GM18873 (cell line): ENCODE measurements around the gene PRDX3.
"Not testable (repeated sequence)": the region's sequence is repeated elsewhere in the genome, so short reads cannot be mapped to it uniquely, and the experiment has no call there.

ENCODE experiments used
- ATAC-seq: cut with Tn5 transposase; IDR thresholded peaks from one replicate; pipeline ENCODE4 v1.9.1; 2021; ENCODE audit warnings: mild to moderate bottlenecking, moderate library complexity, moderate number of reproducible peaks; ENCODE audit not compliant: unreplicated experiment, low FRiP score

The PRDX3 gene

DNA sequence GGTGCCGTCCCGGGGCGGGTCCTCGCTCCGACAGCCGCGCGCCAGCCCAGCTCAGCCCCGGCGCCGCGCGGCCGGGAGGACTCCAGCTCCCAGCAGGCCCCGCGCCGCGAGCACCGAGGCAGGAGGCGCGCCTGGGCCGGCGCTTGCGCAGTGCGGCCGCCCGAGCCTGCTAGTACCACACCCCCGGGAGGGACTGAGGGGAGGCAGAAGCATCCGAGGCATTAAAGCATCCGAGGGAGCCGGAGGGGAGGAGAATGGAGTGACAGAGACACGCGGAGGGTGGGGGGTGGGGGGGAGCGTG, 28.7 kb upstream of the PRDX3 start, which contains the start of gene GRK5:
TSS of gene GRK5 (plus strand) at position 206 of the 301 bp plus-strand sequence. CDS start 347 bp downstream, outside the sequence.
- ATAC-seq: peak; percentile 62

DNA sequence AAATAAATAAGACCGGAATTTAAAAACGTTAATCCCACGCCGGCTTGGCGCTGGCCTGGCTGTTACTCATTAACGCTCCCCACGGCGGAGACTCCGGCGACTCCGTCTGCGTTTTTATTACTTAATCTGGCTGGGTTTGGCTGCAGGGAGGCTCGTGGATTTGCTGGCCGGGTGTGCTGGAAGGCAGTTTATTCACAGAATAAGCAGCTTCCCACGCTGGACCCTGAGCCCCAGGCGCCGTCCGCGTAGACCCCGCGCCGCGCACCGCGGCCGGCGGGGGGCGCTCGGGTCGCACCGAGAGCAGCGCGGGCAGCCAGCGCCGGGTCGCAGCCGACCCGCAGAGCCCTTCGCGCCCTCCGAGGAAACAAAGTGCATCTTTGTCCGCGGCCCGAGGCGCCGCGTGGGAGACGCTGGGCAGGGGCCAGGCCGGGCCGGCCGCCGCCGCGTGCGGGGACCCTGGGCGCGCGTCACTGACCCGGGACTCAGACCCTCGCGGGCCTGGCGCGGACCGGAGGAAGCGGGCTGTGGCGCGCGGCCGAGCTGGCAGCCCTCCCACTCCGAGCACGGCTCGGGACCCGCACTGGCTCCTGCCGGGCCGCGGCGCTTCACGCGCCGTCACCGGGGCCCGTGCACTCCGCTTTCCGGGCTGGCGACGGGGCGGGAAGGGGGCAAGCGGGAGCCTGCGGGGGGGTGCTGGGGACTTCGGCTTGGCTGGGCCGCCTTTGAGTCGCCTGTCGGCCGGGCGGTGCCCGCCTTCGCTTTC, 28.2 kb upstream of the PRDX3 start:
- peak; percentile 41 for ATAC-seq

DNA sequence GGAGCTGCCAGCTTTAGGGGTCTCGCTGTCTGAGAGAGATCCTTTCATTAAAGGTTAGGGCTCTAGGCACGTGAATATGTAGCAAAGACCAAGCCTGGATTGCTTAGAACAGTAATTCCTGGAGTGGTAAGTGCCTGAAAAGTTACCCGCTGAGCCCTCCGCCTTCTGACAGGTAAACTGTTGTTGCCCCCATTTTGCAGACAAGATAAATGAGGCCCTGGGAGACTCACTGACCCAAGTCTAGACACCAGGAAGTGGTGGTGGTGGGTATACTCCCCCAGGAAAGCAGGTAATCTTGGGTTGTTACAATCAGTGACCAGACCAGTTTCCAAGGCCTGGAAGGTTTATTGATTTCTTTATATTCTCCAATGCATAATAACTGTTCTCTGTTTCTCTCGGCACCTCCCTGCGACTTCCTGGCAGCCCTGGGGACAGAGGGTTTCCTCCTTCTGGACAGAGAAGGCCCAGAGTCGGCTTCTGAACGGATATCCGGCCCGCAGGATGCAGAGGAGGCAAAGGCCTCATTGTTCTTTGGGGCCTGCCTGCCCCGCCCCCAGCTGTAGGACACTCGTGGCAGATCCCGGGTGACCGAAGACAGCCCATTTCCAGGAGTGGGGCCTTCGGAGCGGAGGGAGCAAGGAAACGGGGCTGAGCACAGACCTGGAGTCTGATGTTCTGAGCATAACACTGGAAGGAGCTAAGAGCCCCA, 27.4 kb upstream of the PRDX3 start:
- ATAC-seq: no peak

DNA sequence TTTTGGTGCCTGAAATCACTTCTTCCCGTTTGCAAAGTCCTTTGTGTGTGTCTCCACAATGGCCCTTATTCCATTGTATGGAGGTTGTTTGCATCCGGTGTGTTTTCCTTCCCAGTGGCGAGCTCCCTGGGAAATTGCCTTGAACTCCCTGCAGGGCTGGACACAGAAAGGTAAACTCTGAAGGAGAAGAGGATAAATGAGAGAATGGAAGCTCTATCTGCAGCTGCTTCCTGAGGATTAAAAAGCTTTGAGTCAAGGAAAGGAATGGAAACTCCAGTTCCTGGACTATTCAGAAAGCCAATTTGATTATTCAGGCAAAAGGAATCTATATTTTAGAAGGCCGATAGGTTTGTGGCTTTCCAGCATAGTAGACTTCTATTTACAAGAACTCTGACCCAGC, 24.4 kb upstream of the PRDX3 start:
- ATAC-seq: no peak

DNA sequence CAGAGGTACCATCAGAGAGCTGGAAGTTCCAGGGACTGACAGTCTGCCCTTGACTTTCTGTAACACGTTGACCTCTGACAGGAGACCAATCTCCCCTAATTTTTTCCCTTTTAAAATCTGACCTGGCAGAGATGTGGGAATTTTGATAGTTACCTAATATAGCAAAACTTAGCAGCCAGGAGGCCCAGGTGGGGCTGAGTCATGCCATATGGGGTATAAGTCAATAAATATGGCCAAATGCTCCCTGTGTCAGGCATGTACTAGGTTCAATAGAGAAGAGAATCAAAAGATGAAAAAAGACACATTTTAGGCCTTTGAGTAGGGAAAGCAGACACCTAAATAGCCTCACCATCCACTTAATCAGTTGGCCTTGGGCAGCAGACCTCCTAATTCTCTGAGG, 22.6 kb upstream of the PRDX3 start:
- no peak for ATAC-seq

DNA sequence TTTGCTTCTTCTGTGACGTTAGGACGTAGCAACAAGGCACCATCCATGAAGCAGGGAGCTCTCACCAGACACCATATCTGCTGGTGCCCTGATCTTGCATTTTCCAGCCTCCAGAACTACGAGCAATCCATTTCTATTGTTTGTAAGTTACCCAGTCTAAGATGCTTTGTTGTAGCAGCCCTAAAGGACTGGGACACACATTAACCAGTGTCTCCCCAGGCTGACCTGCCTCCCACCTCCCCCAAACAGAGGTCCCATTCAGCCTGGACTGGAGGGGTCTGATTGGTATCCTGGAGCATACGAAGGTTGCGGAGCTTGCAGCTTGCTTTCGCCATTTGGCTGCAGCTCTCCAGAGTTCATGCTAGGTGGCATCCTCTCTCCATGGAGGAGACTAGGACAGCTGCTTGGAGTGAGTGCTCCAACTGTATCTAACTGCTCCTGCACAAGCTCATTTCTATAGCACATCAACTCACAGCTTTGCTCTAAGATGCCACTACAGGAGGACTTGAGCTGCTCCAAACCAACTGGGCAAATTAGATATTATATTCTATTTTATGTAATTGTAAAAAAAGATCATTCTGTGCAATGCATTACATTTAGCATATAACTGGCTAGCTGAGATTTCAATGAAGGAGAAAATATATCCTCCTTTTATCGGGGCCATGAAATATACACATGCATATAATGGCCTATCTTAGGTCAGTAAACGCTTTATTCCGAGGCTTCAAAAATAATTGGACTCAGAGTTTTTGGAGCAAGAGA, 20.8 kb upstream of the PRDX3 start:
- no peak for ATAC-seq

DNA sequence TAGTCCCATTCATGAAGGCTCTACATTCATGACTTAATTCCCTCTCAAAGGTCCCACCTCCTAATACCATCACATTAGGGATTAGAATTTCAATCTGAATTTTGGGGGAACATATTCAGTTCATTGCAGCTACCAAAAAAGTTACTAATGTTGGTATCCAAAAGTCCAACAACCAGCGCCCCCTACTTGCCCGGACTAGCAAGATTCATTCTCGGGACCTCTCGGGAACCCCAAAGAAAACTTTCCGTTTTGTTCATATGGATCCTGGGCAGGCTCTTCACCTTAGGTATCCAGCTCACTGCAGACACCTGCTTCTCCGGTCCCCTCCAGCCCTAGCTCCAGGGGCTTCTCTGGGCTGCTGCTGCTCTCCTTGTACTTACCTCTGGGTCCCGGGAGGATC, 19.8 kb upstream of the PRDX3 start:
- no peak for ATAC-seq

DNA sequence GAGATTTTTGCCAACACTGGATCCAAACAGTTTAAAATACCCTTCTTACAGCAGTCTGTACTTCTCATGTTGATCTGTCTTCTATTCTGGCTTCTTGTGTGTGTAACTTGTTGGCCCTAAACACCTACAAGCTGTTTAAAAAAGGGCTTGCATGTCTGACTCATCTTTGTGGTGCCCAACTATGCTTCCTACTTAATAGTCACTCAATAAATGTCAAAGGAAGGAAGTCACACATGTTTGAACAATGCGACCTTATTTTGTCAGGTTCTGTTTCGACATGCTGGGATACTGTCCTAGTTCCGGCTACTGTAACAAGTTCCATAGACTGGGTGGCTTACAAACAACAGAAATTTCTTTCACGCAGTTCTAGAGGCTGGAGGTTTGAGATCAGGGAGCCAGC, 19.3 kb upstream of the PRDX3 start:
- no peak for ATAC-seq

DNA sequence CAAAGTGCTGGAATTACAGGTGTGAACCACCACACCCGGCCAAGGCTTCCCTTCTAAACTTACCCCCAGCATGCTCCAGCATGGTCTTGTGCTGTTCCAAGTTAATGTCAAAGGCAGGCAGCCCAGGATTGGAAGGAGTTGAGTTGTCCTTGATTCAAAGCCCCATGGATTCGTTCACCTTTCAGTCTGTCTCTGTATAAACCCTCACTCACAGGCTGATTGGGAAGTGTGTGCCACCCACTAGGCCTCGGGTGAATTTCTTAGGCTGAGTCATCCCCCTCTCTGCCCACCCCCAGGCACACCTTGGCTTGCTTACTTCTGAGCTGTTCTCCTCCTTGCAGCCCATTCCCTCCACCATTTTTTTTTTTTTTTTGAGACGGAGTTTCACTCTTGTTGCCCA, 13.3 kb upstream of the PRDX3 start:
- ATAC-seq: no peak

DNA sequence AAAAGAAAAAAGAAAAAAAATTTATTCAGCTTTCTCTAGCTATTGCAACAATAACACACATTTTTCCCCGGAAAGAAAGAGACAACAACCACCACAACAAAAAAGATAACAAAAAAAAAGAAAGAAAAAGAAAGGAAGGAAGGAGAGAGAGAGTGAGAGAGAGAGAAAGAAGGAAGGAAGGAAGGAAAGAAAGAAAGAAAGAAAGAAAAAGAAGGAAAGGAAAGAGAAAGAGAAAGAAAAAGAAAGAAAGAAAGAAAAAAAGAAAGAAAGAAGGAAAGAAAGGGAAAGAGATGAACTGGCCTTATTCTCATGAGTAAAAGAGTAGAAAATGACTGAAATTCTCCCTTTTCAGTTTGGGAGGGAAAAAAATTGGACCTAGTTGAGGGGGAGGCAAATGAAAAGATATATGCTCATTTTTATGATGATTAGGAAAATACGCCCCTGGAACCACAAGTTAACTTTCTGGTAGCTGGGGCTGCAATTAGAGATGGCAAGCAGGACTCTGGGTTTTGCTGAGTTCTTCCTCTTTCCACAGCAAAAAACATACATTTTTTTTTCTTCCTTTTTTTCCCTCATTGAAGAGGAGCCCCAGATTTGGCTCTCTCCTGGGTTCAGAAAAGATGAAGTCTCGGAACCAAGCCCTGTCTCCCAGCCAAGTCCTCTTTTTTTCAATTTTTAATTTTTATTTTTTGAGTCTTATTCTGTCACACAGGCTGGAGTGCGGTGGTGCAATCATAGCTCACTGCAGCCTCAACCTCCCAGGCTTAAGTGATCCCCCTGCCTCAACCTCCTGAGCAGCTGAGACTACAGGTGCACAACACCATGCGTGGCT, 12.6 kb upstream of the PRDX3 start:
- ATAC-seq: no peak

DNA sequence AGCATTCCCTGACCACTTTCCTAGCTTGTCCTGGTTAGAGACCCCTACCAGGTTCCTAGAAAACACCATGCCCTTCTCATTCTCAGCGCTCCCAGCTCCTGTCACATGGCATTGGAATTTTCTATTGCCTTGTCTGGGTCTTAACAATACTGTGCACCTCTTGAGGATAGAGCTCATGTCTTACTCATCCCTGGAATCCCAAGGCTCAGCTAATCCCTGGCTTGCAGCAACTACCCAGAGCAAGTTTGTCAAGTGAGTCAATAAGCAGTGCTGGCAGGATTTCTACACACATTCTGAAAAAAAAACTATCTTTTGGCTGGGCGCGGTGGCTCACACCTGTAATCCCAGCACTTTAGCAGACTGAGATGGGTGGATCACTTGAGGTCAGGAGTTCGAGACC, 11.7 kb upstream of the PRDX3 start:
- ATAC-seq: no peak

DNA sequence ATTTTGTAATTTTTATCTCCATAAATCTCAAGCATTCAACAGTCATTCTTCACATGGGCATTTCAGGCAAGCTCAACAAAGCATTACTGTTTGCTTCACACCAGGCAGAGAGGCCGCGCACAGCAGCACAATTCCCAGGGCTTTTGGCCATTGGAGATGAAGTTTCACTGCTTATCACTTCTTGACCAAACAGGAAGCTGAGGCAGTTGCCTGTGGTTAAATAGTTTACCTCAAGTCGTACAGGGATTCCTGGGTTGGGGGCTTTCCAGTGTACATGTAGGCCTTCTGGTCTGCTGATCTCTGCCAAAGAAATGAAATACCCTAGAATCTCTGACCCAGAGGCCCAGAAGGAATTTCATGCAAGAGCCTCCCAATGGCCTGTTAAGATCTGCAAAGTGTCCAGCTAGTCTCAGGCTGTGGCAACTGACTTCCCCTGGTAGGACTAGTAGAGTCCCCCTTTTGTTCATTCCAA, 11.2 kb upstream of the PRDX3 start:
- no peak for ATAC-seq

DNA sequence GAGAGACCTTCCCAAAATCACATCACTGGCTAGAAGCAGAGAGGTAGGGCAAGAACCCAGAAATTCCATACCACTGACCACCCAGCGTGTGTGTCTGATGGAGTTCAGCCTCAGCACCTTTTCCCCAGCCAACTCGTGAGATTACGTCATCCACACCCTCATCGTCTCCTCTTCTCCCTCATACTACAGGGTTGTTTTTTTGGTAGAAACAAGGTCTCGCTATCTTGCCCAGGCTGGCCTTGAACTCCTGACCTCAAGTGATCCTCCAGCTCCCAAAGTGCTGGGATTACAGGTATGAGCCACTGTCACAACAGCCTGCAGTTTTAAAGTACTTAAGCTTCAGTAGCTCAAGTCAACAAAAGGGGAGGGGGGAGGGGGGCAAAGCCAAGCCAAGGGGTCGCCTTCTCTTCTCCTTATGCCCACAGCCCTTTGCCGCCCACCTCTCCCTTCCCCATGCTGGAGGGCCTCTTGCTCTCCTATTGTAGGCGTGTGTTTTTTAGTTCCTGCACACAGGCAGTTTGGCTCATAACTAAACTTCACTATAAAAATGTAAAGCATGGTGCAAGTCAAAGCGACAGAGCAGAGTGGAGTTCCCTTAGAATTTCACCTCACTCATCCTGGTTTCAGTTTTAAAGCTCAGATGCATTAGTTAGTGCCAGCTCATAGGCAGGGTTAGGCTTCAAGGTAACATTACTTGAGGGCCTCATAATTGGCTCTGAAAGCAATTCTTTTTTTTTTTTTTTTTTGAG, 5.2 kb upstream of the PRDX3 start:
- ATAC-seq: no peak

DNA sequence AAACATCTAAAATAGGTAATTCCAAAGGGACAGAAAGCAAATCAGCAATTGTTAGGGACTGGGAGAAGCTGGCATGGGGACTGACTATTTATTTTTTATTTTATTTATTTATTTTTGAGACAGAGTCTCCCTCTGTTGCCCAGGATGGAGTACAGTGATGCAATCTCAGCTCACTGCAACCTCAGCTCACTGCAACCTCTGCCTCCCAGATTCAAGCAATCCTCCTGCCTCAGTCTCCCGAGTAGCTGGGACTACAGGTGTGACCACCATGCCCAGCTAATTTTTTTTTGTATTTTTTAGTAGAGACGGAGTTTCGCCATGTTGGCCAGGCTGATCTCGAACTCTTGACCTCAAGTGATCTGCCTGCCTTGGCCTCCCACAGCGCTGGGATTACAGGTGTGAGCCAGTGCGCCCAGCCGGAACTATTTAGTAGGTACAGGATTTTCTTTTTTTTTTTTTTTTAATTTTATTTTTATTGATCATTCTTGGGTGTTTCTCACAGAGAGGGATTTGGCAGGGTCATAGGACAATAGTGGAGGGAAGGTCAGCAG, 2.3 kb upstream of the PRDX3 start:
- ATAC-seq: not testable (repeated sequence)

DNA sequence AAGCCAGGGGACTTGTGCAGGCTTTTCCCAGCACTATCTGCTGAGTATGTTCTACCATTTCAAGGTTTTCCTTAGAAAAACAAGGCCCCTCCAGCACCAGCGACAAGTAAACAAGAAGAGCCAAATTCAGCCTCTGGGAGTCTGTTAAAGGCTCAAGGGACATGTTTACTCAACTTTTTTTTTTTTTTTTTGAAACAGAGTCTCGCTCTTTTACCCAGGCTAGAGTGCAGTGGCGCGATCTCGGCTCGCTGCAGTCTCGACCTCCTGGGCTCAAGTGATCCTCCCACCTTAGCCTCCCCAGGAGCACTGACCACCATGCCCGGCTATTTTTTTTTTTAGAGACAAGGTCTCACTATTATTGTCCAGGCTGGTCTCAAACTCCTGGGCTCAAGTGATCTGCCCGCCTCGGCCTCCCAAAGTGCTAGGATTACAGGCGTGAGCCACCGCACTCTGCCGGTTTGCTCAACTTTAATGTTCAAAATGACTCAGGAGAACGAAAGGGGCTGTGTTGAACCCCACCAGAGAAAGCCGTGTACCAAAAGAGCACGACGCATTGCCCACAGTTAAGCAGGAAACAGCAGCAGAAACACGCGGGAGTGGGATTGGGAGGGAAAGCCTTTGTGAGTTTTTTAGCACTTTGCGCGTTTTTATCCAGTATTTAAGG, 772 bp downstream of the PRDX3 start:
- ATAC-seq: no peak

DNA sequence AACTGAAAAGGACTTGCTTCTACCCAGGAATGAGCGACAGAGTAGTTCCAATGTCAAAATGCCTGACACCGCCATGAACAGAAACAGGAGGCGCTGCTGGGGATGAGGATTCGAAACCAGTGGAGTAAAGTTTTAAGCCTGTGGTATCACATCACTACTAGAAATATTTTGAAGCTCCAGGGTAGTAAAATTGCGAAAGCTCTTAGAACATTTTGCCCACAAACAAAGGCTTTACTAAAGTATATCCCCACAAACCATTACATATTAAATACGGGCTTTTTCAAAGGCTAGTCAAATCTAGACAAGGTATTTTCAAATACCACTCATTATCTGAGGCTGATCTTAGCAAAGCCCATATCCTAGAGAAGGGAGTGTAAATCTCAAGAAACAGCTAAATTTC, 2.4 kb downstream of the PRDX3 start:
- ATAC-seq: no peak

DNA sequence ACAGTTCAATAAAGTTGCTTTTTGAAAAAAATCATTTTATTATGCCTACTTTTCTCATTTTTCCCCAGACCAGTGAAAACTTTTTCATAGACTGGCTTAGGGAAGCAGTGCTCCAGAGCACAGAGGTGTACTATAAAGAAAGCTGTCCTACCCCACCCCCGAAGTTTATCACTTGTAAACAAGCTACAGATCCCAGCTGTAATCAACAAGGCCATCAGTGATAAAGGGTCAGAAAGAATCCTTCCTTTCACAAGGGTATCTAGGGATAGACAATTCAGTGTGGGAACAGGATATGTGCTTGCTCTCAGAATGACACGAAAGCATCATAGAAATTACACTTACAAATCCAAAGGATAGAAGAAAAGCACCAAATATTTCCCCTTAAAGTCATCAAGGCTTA, 4.5 kb downstream of the PRDX3 start:
- ATAC-seq: no peak

DNA sequence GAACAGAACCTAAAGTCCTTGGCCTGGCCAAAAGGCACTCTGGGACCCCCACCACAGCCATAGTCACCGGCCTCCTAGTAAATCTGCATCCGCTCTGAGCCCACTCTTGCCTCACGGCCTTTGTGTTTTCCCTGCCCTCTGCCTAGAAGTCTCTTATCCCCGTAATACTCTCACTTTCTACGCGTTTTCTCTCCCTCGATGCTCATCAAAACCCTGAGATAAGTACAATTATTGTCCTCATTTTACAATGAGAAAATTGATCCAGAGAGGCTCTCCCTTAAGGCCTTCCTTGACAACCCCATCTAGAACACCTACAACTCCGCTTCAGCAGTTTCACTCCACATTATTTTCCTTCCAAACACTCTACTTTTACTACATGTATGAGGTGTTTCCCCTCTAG, 11.6 kb downstream of the PRDX3 start:
- no peak for ATAC-seq

DNA sequence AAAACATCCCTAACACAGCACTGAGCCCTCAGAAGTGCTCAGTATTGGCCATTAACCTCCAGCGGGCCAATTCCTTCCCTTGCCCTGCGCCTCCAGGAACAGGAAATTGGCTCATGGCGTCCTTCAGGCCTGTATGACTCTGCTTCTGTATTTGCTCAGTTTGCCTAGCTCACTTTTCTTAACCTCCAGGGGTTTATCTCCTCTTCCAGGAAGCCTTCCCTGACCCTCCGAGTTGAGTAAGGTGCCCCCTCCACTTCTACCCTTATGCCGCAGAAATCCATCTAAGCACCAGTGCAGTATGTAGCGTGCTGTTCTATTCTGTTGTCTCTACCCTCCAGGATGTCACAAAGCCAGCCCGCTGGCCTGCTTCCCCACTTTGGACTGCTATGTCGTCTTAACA, 12.0 kb downstream of the PRDX3 start:
- ATAC-seq: no peak
